Upper lobe of left lung (tissue), 6 donors: ENCODE data around the gene COL6A2. TPM values are rescaled to one million over a fixed set of nuclear protein-coding genes. Genes with fewer than 3 reads are reported as not detected.
A peak's percentile ranks its signal among the peaks of the same experiment; 100 is the strongest.

Experiments used
- ATAC-seq, 2 donors: fragments of 200-7000 bp; cut with Tn5 transposase; one replicate each; pipeline ENCODE4 v1.9.1; 2022; ENCODE audit warnings: mild to moderate bottlenecking in 2 of 2, moderate library complexity in 2 of 2; ENCODE audit not compliant: low FRiP score in 2 of 2
- DNase-seq, 2 donors: peaks; one replicate each; pipeline ENCODE4 v3.0.0-alpha.2; 2019 to 2020
- H3K27ac ChIP-seq, 4 donors: fragments of 200-600 bp; sonication (generic); one replicate each; pipeline ENCODE4 v1.5.1; 2016 to 2019
- H3K27me3 ChIP-seq, 4 donors: fragments of 200-600 bp; sonication (generic); one replicate each; pipeline ENCODE4 v1.5.1; 2017 to 2019
- H3K36me3 ChIP-seq, 4 donors: fragments of 200-600 bp; sonication (generic); one replicate each; pipeline ENCODE4 v1.5.1; 2016 to 2019
- H3K4me1 ChIP-seq, 4 donors: fragments of 200-600 bp; sonication (generic); one replicate each; pipeline ENCODE4 v1.5.1; 2018 to 2019
- H3K4me3 ChIP-seq, 4 donors: fragments of 200-600 bp; sonication (generic); one replicate each; pipeline ENCODE4 v1.5.1; 2017 to 2019; ENCODE audit warnings: mild to moderate bottlenecking in 2 of 4, moderate library complexity in 1 of 4
- H3K9me3 ChIP-seq, 4 donors: fragments of 200-600 bp; sonication (generic); one replicate each; pipeline ENCODE4 v1.5.1; 2018 to 2019
- CTCF ChIP-seq, 6 experiments: fragments of 450-650 bp in 4 of 6; fragments of 200-600 bp in 2 of 6; sonication (generic) in 2 of 6; IDR thresholded peaks; one replicate each; pipeline ENCODE4 v1.5.1; 2016 to 2019; ENCODE audit warnings: antibody characterized with exemption in 6 of 6
- EP300 ChIP-seq, 4 donors: sonication (generic); formaldehyde crosslinking; IDR thresholded peaks; one replicate each; pipeline ENCODE4 v1.5.1; 2017; ENCODE audit warnings: antibody characterized with exemption in 4 of 4, control low read depth in 2 of 4
- POLR2A ChIP-seq, 4 donors: fragments of 450-650 bp; IDR thresholded peaks; one replicate each; pipeline ENCODE4 v1.5.1; 2016 to 2017; ENCODE audit warnings: antibody characterized with exemption in 4 of 4, mild to moderate bottlenecking in 2 of 4
- POLR2AphosphoS5 ChIP-seq, 2 donors: sonication (generic); formaldehyde crosslinking; IDR thresholded peaks; one replicate each; pipeline ENCODE4 v1.5.1; 2017; ENCODE audit warnings: antibody characterized with exemption in 2 of 2
- WGBS, 2 donors: methylation state at CpG; one replicate each; pipeline ENCODE4 v1.1.5; 2017 to 2018; 5-methylcytosine and 5-hydroxymethylcytosine counted together
- total RNA-seq, 6 donors: library from RNA; depleted of rRNA in 4 of 6; stranded (reverse); fragments of >200 nt in 4 of 6; gene quantifications; one replicate each; pipeline versions ENCODE4 v1.1.0 to v1.2.1, GENCODE V29; 2016 to 2021
- donor health status: DM: no; HTN: no; CAD: no; lungs with moderate emphysema.
- donor health status: DM: no; HTN: yes; CAD: no; lungs with severe emphysema.

COL6A2 gene
- total RNA-seq, 6 donors from 2014 or later, result 105 to 522 (median 304) TPM

- DNase-seq (peak in 1 of 2 donors; percentile 38), ATAC-seq (peak; percentile 23 to 71)
- Histone ChIP-seq H3K36me3 (no peaks in the 10 kb centered on the region), H3K4me3 (no peak overlapping the region), H3K9me3 (peaks cover 0 to 9% (median 0%) of the 10 kb centered on the region in 4 donors), H3K27ac (peak overlapping the region; percentile 41 to 79 (median 74)), H3K4me1 (peaks cover 0 to 13% (median 8%) of the 10 kb centered on the region in 4 donors), H3K27me3 (peaks cover 0 to 13% (median 0%) of the 10 kb centered on the region in 4 donors)
- no peak for TF ChIP-seq CTCF (IDR thresholded peaks at IDR 0.05)
- TF ChIP-seq EP300 (IDR thresholded peaks at IDR 0.05), result peak in 1 of 4 donors; percentile 74
- TF ChIP-seq POLR2AphosphoS5 (IDR thresholded peaks at IDR 0.05), result peak; percentile 36 to 68
- TF ChIP-seq POLR2A (IDR thresholded peaks at IDR 0.05), result no peak
- 48 to 65% methylated on average over 11 of the region's 11 CpGs for WGBS, 2 donors
These were observed 37.3 kb upstream of the COL6A2 start for GRCh38 chr21:46060596-46061061.

GRCh38 chr21:46061063-46061462, 36.8 kb upstream of the COL6A2 start:
- H3K27me3 ChIP-seq, result peaks cover 0 to 13% (median 0%) of the 10 kb centered on the region in 4 donors
- H3K36me3 ChIP-seq, result no peaks in the 10 kb centered on the region
- no peak for DNase-seq

GRCh38 chr21:46061518-46061917, 36.4 kb upstream of the COL6A2 start:
- Histone ChIP-seq H3K4me3 (no peak overlapping the region), H3K9me3 (peaks cover 0 to 9% (median 0%) of the 10 kb centered on the region in 4 donors), H3K27me3 (peaks cover 0 to 13% (median 0%) of the 10 kb centered on the region in 4 donors), H3K27ac (peak overlapping the region in 2 of 4 donors; percentile 65 to 75), H3K4me1 (peaks cover 0 to 21% (median 11%) of the 10 kb centered on the region in 4 donors), H3K36me3 (no peaks in the 10 kb centered on the region)
- no peak for ATAC-seq
- TF ChIP-seq POLR2A (IDR thresholded peaks at IDR 0.05) (no peak), EP300 (IDR thresholded peaks at IDR 0.05) (no peak)
- 75 to 77% methylated on average over 6 of the region's 6 CpGs for WGBS, 2 donors
- peak in 1 of 2 donors; percentile 2 for DNase-seq

More at GRCh38 chr21:46061063-46061462, 36.8 kb upstream of the COL6A2 start:
- H3K9me3 ChIP-seq, result peaks cover 0 to 9% (median 0%) of the 10 kb centered on the region in 4 donors
- H3K4me3 ChIP-seq, result no peak overlapping the region
- peaks cover under 1 to 18% (median 7%) of the 10 kb centered on the region in 4 donors for H3K4me1 ChIP-seq
- TF ChIP-seq POLR2A (IDR thresholded peaks at IDR 0.05) (no peak), CTCF (IDR thresholded peaks at IDR 0.05) (no peak), POLR2AphosphoS5 (IDR thresholded peaks at IDR 0.05) (no peak)
- no peak for ATAC-seq
- WGBS, 2 donors, result 90 to 94% methylated on average over 6 of the region's 6 CpGs
- H3K27ac ChIP-seq, result peak overlapping the region in 3 of 4 donors; percentile 65 to 75 (median 69)

GRCh38 chr21:46061950-46062349, 36.0 kb upstream of the COL6A2 start:
- peaks cover 0 to 9% (median 0%) of the 10 kb centered on the region in 4 donors for H3K9me3 ChIP-seq
- no peak overlapping the region for H3K27ac ChIP-seq
- H3K27me3 ChIP-seq, result peaks cover 0 to 8% (median 0%) of the 10 kb centered on the region in 4 donors
- TF ChIP-seq EP300 (IDR thresholded peaks at IDR 0.05) (no peak), POLR2AphosphoS5 (IDR thresholded peaks at IDR 0.05) (no peak), POLR2A (IDR thresholded peaks at IDR 0.05) (no peak), CTCF (IDR thresholded peaks at IDR 0.05) (no peak)
- H3K36me3 ChIP-seq, result no peaks in the 10 kb centered on the region
- H3K4me1 ChIP-seq, result peaks cover 0 to 21% (median 13%) of the 10 kb centered on the region in 4 donors
- DNase-seq (no peak), ATAC-seq (no peak)
- no peak overlapping the region for H3K4me3 ChIP-seq
- WGBS, 2 donors, result 87 to 89% methylated on average over 5 of the region's 5 CpGs

- Histone ChIP-seq H3K4me3 (no peak overlapping the region), H3K27ac (no peak overlapping the region), H3K4me1 (peaks cover 0 to 18% (median 12%) of the 10 kb centered on the region in 4 donors), H3K36me3 (no peaks in the 10 kb centered on the region), H3K9me3 (peaks cover 0 to 9% (median 0%) of the 10 kb centered on the region in 4 donors), H3K27me3 (peaks cover 0 to 1% (median 0%) of the 10 kb centered on the region in 4 donors)
- 86 to 87% methylated on average over 5 of the region's 5 CpGs for WGBS, 2 donors
- no peak for TF ChIP-seq CTCF (IDR thresholded peaks at IDR 0.05)
- TF ChIP-seq POLR2A (IDR thresholded peaks at IDR 0.05), result no peak
- TF ChIP-seq POLR2AphosphoS5 (IDR thresholded peaks at IDR 0.05), result no peak
- no peak for TF ChIP-seq EP300 (IDR thresholded peaks at IDR 0.05)
- no peak for DNase-seq
- ATAC-seq, result no peak
These were observed 35.3 kb upstream of the COL6A2 start for GRCh38 chr21:46062471-46063211.
